ENCODE results near the gene ZBTB11. TPM values are rescaled to one million over a fixed set of nuclear protein-coding genes. Genes with fewer than 3 reads are reported as not detected.
"Not testable (repeated sequence)": the region's sequence is repeated elsewhere in the genome, so short reads cannot be mapped to it uniquely, and the experiment has no call there.

ZBTB11 gene
- total RNA-seq, 4 donors from 2014 or later: 14.6 to 20.9 (median 16.1) TPM

- no peak for ATAC-seq
- intact Hi-C loops (cut with DNase I; ENCODE audit: low total_unique reads): no loop called here
Observed at GRCh38 chr3:101701696-101702634, 25.0 kb upstream of the ZBTB11 start.

GRCh38 chr3:101695779-101696372, 18.9 kb upstream of the ZBTB11 start:
- in situ Hi-C loops (cut with MboI; ENCODE audit: low sequenced_read_pairs in 4 of 4): no loop called here
- no peak overlapping the region for H3K27ac ChIP-seq
- no peaks in the 10 kb centered on the region for H3K36me3 ChIP-seq
- H3K9me3 ChIP-seq: no peaks in the 10 kb centered on the region
- no peaks in the 10 kb centered on the region for H3K4me1 ChIP-seq
- no peak for ATAC-seq
- intact Hi-C loops (cut with DNase I; ENCODE audit: low total_unique reads): loop anchor here (1.0 to 5.0 kb wide), 2 partner anchors 29 to 841 kb away; no protein-coding TSS in a partner anchor
- no peak for DNase-seq
- H3K27me3 ChIP-seq: no peaks in the 10 kb centered on the region
- TF ChIP-seq POLR2A (IDR thresholded peaks at IDR 0.05): no peak
- TF ChIP-seq CTCF (IDR thresholded peaks at IDR 0.05 in 4 of 5, conservative IDR thresholded peaks at IDR 0.05 in 1 of 5): peak; percentile 65 to 83 (median 67)
- no peak overlapping the region for H3K4me3 ChIP-seq

More at GRCh38 chr3:101701696-101702634, 25.0 kb upstream of the ZBTB11 start:
- in situ Hi-C loops (cut with MboI; ENCODE audit: low sequenced_read_pairs in 4 of 4): no loop called here
- TF ChIP-seq CTCF (IDR thresholded peaks at IDR 0.05 in 4 of 5, conservative IDR thresholded peaks at IDR 0.05 in 1 of 5) (no peak), POLR2A (IDR thresholded peaks at IDR 0.05) (no peak)
- DNase-seq: no peak
- H3K36me3 ChIP-seq: no peaks in the 10 kb centered on the region
- H3K4me3 ChIP-seq: no peak overlapping the region
- H3K9me3 ChIP-seq: no peaks in the 10 kb centered on the region
- no peaks in the 10 kb centered on the region for H3K27me3 ChIP-seq
- H3K27ac ChIP-seq: no peak overlapping the region
- H3K4me1 ChIP-seq: no peaks in the 10 kb centered on the region

- H3K4me3 ChIP-seq; ATAC-seq; in situ Hi-C loops (cut with MboI; ENCODE audit: low sequenced_read_pairs in 4 of 4); H3K4me1 ChIP-seq; H3K36me3 ChIP-seq; H3K27me3 ChIP-seq; H3K27ac ChIP-seq; DNase-seq; H3K9me3 ChIP-seq: not testable (repeated sequence)
- intact Hi-C loops (cut with DNase I; ENCODE audit: low total_unique reads): loop anchor here (1.0 to 5.0 kb wide), 3 partner anchors 30 to 842 kb away; no protein-coding TSS in a partner anchor
Observed at GRCh38 chr3:101694836-101695235, 17.9 kb upstream of the ZBTB11 start.

GRCh38 chr3:101693540-101693939, 16.6 kb upstream of the ZBTB11 start:
- H3K4me1 ChIP-seq; in situ Hi-C loops (cut with MboI; ENCODE audit: low sequenced_read_pairs in 4 of 4); H3K27ac ChIP-seq; H3K27me3 ChIP-seq; DNase-seq; H3K4me3 ChIP-seq; H3K9me3 ChIP-seq; H3K36me3 ChIP-seq: not testable (repeated sequence)
- TF ChIP-seq CTCF (IDR thresholded peaks at IDR 0.05 in 4 of 5, conservative IDR thresholded peaks at IDR 0.05 in 1 of 5): peak in 4 of 5 experiments; percentile 18 to 40 (median 23)
- intact Hi-C loops (cut with DNase I; ENCODE audit: low total_unique reads): loop anchor here (5.0 kb wide), 1 partner anchor 534 kb away; no protein-coding TSS in a partner anchor
- peak in 1 of 2 donors; percentile 56 for ATAC-seq

GRCh38 chr3:101691685-101692671, 15.0 kb upstream of the ZBTB11 start:
- ATAC-seq; H3K9me3 ChIP-seq; H3K36me3 ChIP-seq; H3K4me1 ChIP-seq; H3K27ac ChIP-seq; H3K4me3 ChIP-seq; H3K27me3 ChIP-seq; in situ Hi-C loops (cut with MboI; ENCODE audit: low sequenced_read_pairs in 4 of 4); DNase-seq: not testable (repeated sequence)
- intact Hi-C loops (cut with DNase I; ENCODE audit: low total_unique reads): loop anchor here (5.0 kb wide), 1 partner anchor 535 kb away; no protein-coding TSS in a partner anchor

Data from gastrocnemius medialis (tissue), 4 donors.